Fibroblast of skin of back (primary cell): ENCODE measurements around the gene MKNK1.

Experiments used
- DNase-seq: peaks from one replicate; pipeline ENCODE4 v3.0.0-alpha.2; 2013

MKNK1 gene

GRCh38 chr1:46595127-46595526, 8.9 kb downstream of the MKNK1 start:
- DNase-seq = no peak

GRCh38 chr1:46594063-46594462, 10.0 kb downstream of the MKNK1 start:
- DNase-seq = no peak

GRCh38 chr1:46592823-46593222, 11.2 kb downstream of the MKNK1 start:
- DNase-seq = no peak

GRCh38 chr1:46589529-46589928, 14.5 kb downstream of the MKNK1 start:
- no peak for DNase-seq

- no peak for DNase-seq
These were observed 17.0 kb downstream of the MKNK1 start for GRCh38 chr1:46587069-46587468.

GRCh38 chr1:46585312-46585938, 18.6 kb downstream of the MKNK1 start:
- no peak for DNase-seq

- DNase-seq = no peak
These were observed 20.6 kb downstream of the MKNK1 start for GRCh38 chr1:46583494-46583893.

- DNase-seq = no peak
These were observed 21.1 kb downstream of the MKNK1 start for GRCh38 chr1:46582972-46583371.

- DNase-seq = no peak
These were observed 22.2 kb downstream of the MKNK1 start for GRCh38 chr1:46581681-46582455.

GRCh38 chr1:46580140-46580903, 23.7 kb downstream of the MKNK1 start:
- DNase-seq = no peak

GRCh38 chr1:46577671-46578070, 26.4 kb downstream of the MKNK1 start:
- no peak for DNase-seq

- no peak for DNase-seq
These were observed 27.5 kb downstream of the MKNK1 start for GRCh38 chr1:46576596-46576995.

- DNase-seq = no peak
These were observed 28.3 kb downstream of the MKNK1 start for GRCh38 chr1:46575778-46576177.

GRCh38 chr1:46575300-46575699, 28.8 kb downstream of the MKNK1 start:
- DNase-seq = no peak

- DNase-seq = no peak
These were observed 32.3 kb downstream of the MKNK1 start for GRCh38 chr1:46571691-46572225.

GRCh38 chr1:46569884-46570725, 34.0 kb downstream of the MKNK1 start:
- DNase-seq = no peak

GRCh38 chr1:46569116-46569515, 35.0 kb downstream of the MKNK1 start:
- DNase-seq = no peak

GRCh38 chr1:46568461-46568891, 35.6 kb downstream of the MKNK1 start:
- no peak for DNase-seq

- DNase-seq = no peak
These were observed 40.7 kb downstream of the MKNK1 start for GRCh38 chr1:46563341-46563740.

GRCh38 chr1:46562498-46562897, 41.6 kb downstream of the MKNK1 start:
- no peak for DNase-seq

- DNase-seq = no peak
These were observed 45.1 kb downstream of the MKNK1 start for GRCh38 chr1:46558966-46559365.
